ENCODE data around the gene ENOSF1.

Gene ENOSF1

DNA sequence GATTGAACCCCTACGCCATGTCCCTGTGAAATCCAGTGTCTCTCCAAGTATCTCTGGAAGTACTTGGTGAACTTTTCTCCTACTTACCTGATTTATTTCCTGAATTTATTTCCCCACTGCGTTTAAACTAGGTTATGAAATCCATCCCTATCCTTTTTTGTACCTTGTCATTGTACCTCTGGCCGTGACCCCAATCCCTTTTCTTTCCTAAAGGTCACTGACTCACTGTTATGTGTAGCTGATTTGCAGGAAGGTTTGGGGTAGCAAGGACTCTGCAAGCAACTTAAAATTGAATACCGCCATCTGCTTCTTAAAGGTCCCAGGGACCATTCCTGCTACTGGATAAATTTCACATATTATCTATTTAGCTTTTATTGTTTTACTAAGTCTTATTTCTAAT, 4.6 kb upstream of the ENOSF1 start:
- CTCF ChIA-PET: interaction anchor here (0.7 kb wide), 1 partner anchor 34 kb away, joined by 4 read pairs; no protein-coding TSS in a partner anchor

GRCh38 chr18:715626-716025, 3.2 kb upstream of the ENOSF1 start:
- H3K27ac ChIP-seq: no peak overlapping the region
- ChIA-PET POLR2A (ENCODE audit: low non-redundant PET) (no interaction called here), CTCF (interaction anchor here (0.7 kb wide), 1 partner anchor 126 kb away, joined by 5 read pairs; no protein-coding TSS in a partner anchor)
- DNase-seq (ENCODE audit: low spot score): peak; percentile 14
- TF ChIP-seq, protein P1, sequence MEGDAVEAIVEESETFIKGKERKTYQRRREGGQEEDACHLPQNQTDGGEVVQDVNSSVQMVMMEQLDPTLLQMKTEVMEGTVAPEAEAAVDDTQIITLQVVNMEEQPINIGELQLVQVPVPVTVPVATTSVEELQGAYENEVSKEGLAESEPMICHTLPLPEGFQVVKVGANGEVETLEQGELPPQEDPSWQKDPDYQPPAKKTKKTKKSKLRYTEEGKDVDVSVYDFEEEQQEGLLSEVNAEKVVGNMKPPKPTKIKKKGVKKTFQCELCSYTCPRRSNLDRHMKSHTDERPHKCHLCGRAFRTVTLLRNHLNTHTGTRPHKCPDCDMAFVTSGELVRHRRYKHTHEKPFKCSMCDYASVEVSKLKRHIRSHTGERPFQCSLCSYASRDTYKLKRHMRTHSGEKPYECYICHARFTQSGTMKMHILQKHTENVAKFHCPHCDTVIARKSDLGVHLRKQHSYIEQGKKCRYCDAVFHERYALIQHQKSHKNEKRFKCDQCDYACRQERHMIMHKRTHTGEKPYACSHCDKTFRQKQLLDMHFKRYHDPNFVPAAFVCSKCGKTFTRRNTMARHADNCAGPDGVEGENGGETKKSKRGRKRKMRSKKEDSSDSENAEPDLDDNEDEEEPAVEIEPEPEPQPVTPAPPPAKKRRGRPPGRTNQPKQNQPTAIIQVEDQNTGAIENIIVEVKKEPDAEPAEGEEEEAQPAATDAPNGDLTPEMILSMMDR (conservative IDR thresholded peaks at IDR 0.05; ENCODE audit: low read depth): no peak

More for the DNA sequence above, 4.6 kb upstream of the ENOSF1 start:
- POLR2A ChIA-PET (ENCODE audit: low non-redundant PET): no interaction called here
- no peak overlapping the region for H3K27ac ChIP-seq
- no peak for DNase-seq (ENCODE audit: low spot score)
- TF ChIP-seq, protein P1 (conservative IDR thresholded peaks at IDR 0.05; ENCODE audit: low read depth): no peak

DNA sequence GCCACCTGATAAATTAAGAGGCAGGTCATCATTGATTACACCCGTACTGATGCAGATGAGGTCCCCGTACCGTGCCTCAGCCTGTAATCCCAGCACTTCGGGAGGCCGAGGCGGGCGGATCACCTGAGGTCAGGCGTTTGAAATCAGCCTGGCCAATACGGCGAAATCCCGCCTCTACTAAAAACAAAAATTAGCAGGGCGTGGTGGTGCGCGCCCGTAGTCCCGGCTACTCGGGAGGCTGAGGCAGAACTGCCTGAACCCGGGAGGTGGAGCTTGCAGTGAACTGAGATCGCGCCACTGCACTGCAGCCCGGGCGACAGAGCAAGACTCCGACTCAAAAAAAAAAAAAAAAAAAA, 683 bp upstream of the ENOSF1 start:
- CTCF ChIA-PET: interaction anchor here (0.5 to 1.7 kb wide), 16 partner anchors 10 to 1834 kb away, joined by 3 to 5 read pairs (median 3); no protein-coding TSS in a partner anchor
- DNase-seq (ENCODE audit: low spot score): no peak
- peak overlapping the region; percentile 82 for H3K27ac ChIP-seq
- POLR2A ChIA-PET (ENCODE audit: low non-redundant PET): interaction anchor here (0.5 to 1.9 kb wide), 4 partner anchors 11 to 1612 kb away, joined by 3 to 5 read pairs (median 3); no protein-coding TSS in a partner anchor
- TF ChIP-seq, protein P1 (conservative IDR thresholded peaks at IDR 0.05; ENCODE audit: low read depth): no peak

GRCh38 chr18:711657-712400, 601 bp downstream of the ENOSF1 start:
- TF ChIP-seq, protein P1 (conservative IDR thresholded peaks at IDR 0.05; ENCODE audit: low read depth): no peak
- ChIA-PET POLR2A (ENCODE audit: low non-redundant PET) (interaction anchor here (0.6 to 1.9 kb wide), 2 partner anchors 9 to 14 kb away, joined by 3 to 5 read pairs; no protein-coding TSS in a partner anchor), CTCF (interaction anchor here (0.6 to 1.7 kb wide), 16 partner anchors 9 to 1446 kb away, joined by 3 to 5 read pairs (median 3); no protein-coding TSS in a partner anchor)
- DNase-seq (ENCODE audit: low spot score): peak; percentile 67
- peak overlapping the region; percentile 82 for H3K27ac ChIP-seq

GRCh38 chr18:711310-711656, 1.1 kb downstream of the ENOSF1 start:
- TF ChIP-seq, protein P1 (conservative IDR thresholded peaks at IDR 0.05; ENCODE audit: low read depth): no peak
- peak; percentile 14 for DNase-seq (ENCODE audit: low spot score)
- CTCF ChIA-PET: interaction anchor here (0.7 kb wide), 1 partner anchor 1204 kb away, joined by 3 read pairs; no protein-coding TSS in a partner anchor
- peak overlapping the region; percentile 82 for H3K27ac ChIP-seq
- POLR2A ChIA-PET (ENCODE audit: low non-redundant PET): no interaction called here

- ChIA-PET CTCF (interaction anchor here (0.6 to 0.7 kb wide), 3 partner anchors 57 to 1204 kb away, joined by 3 to 4 read pairs (median 4); no protein-coding TSS in a partner anchor), POLR2A (ENCODE audit: low non-redundant PET) (no interaction called here)
- H3K27ac ChIP-seq: peak overlapping the region; percentile 15; the same call in 1 of the 2 replicates
- TF ChIP-seq, protein P1 (conservative IDR thresholded peaks at IDR 0.05; ENCODE audit: low read depth): no peak
- DNase-seq (ENCODE audit: low spot score): no peak
Measured at GRCh38 chr18:710418-711300, 1.8 kb downstream of the ENOSF1 start.

Data from RWPE1 (cell line).